NCI-H1694 treated with DMSO at 0.1 percent for 48 hours (cell line): Measurements from ENCODE around the gene PLEKHA5.
"Not testable (repeated sequence)": the region's sequence is repeated elsewhere in the genome, so short reads cannot be mapped to it uniquely, and the experiment has no call there.

Experiments used
- DNase-seq: peaks from one replicate; lab custom pipeline; 2025; lab: John Stamatoyannopoulos, UW

Gene PLEKHA5

GRCh38 chr12:19410629-19411185, 281.2 kb downstream of the PLEKHA5 start:
- DNase-seq, result no peak

- DNase-seq, result no peak
Observed at GRCh38 chr12:19411234-19412204, 282.0 kb downstream of the PLEKHA5 start.

GRCh38 chr12:19412844-19413243, 283.3 kb downstream of the PLEKHA5 start:
- no peak for DNase-seq

GRCh38 chr12:19413582-19413981, 284.0 kb downstream of the PLEKHA5 start:
- not testable (repeated sequence) for DNase-seq

- no peak for DNase-seq
Observed at GRCh38 chr12:19415563-19415962, 286.0 kb downstream of the PLEKHA5 start.

- no peak for DNase-seq
Observed at GRCh38 chr12:19419086-19419485, 289.6 kb downstream of the PLEKHA5 start.

GRCh38 chr12:19421503-19422282, 292.2 kb downstream of the PLEKHA5 start:
- DNase-seq, result no peak

GRCh38 chr12:19423166-19423930, 293.8 kb downstream of the PLEKHA5 start:
- DNase-seq, result no peak
